HEK293 (cell line): Measurements from ENCODE around the gene CLCN3.
A peak's percentile ranks its signal among the peaks of the same experiment; 100 is the strongest.

Source experiments
- CTCF ChIA-PET: fragments of 350-600 bp; formaldehyde crosslinking; extraction: SDS; loops from one replicate; lab custom pipeline; 2021; ENCODE audit warnings: antibody characterized with exemption; lab: Yijun Ruan, JAX
- POLR2A ChIA-PET: fragments of 300-600 bp; formaldehyde crosslinking; extraction: SDS; loops from one replicate; lab custom pipeline; 2020; ENCODE audit warnings: antibody characterized with exemption, inconsistent platforms; lab: Yijun Ruan, JAX
- H3K27ac ChIP-seq: fragments of 200-500 bp; sonication (Bioruptor generic); 2 replicates; pipeline ENCODE4 v1.5.1; 2014; ENCODE audit warnings: low read depth, low read length, control low read depth, inconsistent platforms; ENCODE audit errors: extremely low read depth
- H3K36me3 ChIP-seq, 2 experiments: fragments of 200-500 bp in 1 of 2; sonication (Bioruptor generic) in 1 of 2; 1 replicate in 1 of 2; 2 replicates in 1 of 2; pipeline ENCODE4 v1.5.1; 2014 to 2017; ENCODE audit warnings: inconsistent platforms in 2 of 2, low read length in 2 of 2; ENCODE audit not compliant: control insufficient read depth in 2 of 2, insufficient read depth in 1 of 2
- H3K4me1 ChIP-seq: fragments of 200-500 bp; sonication (Bioruptor generic); 2 replicates; pipeline ENCODE4 v1.5.1; 2014; ENCODE audit warnings: mild to moderate bottlenecking, low read length, inconsistent platforms; ENCODE audit not compliant: control insufficient read depth, insufficient read depth
- H3K4me3 ChIP-seq: 2 replicates; pipeline ENCODE4 v1.5.1; 2011; ENCODE audit warnings: low read depth, mild to moderate bottlenecking, control low read depth, low read length, moderate library complexity
- H3K9me3 ChIP-seq: fragments of 200-500 bp; sonication (Bioruptor generic); 2 replicates; pipeline ENCODE4 v1.5.1; 2014; ENCODE audit warnings: low read depth, low read length, inconsistent platforms; ENCODE audit not compliant: control insufficient read depth, insufficient read depth
- BCL11A ChIP-seq: fragments of 450-650 bp; formaldehyde crosslinking; IDR thresholded peaks from 2 replicates; pipeline ENCODE4 v1.5.1; 2016; ENCODE audit warnings: low read depth, missing biosample characterization, missing genetic modification characterization
- FEZF1 ChIP-seq: fragments of 450-650 bp; formaldehyde crosslinking; IDR thresholded peaks from 2 replicates; pipeline ENCODE4 v1.5.1; 2016; ENCODE audit warnings: missing biosample characterization, missing genetic modification characterization
- MZF1 ChIP-seq: fragments of 450-650 bp; formaldehyde crosslinking; IDR thresholded peaks from 2 replicates; pipeline ENCODE4 v1.5.1; 2017; ENCODE audit warnings: missing biosample characterization, missing genetic modification characterization, borderline replicate concordance
- REPIN1 ChIP-seq: fragments of 450-650 bp; formaldehyde crosslinking; IDR thresholded peaks from 2 replicates; pipeline ENCODE4 v1.5.1; 2017; ENCODE audit warnings: missing biosample characterization, missing genetic modification characterization, low read depth
- REST ChIP-seq: fragments of 450-650 bp; formaldehyde crosslinking; IDR thresholded peaks from 2 replicates; pipeline ENCODE4 v1.5.1; 2016; ENCODE audit warnings: missing biosample characterization, missing genetic modification characterization
- SCRT2 ChIP-seq: fragments of 450-650 bp; formaldehyde crosslinking; IDR thresholded peaks from 2 replicates; pipeline ENCODE4 v1.5.1; 2016; ENCODE audit warnings: missing biosample characterization, missing genetic modification characterization
- YY1 ChIP-seq: fragments of 450-650 bp; formaldehyde crosslinking; IDR thresholded peaks from 2 replicates; pipeline ENCODE4 v1.5.1; 2018; ENCODE audit warnings: missing biosample characterization, missing genetic modification characterization
- ZBTB49 ChIP-seq: fragments of 450-650 bp; formaldehyde crosslinking; IDR thresholded peaks from 2 replicates; pipeline ENCODE4 v1.5.1; 2016; ENCODE audit warnings: missing biosample characterization, missing genetic modification characterization, low read depth
- ZEB2 ChIP-seq: fragments of 450-650 bp; formaldehyde crosslinking; IDR thresholded peaks from 2 replicates; pipeline ENCODE4 v1.5.1; 2016; ENCODE audit warnings: missing biosample characterization, missing genetic modification characterization
- ZNF140 ChIP-seq: fragments of 450-650 bp; formaldehyde crosslinking; IDR thresholded peaks from 2 replicates; pipeline ENCODE4 v1.5.1; 2016; ENCODE audit warnings: missing biosample characterization, missing genetic modification characterization
- ZNF223 ChIP-seq: fragments of 450-650 bp; formaldehyde crosslinking; IDR thresholded peaks from 2 replicates; pipeline ENCODE4 v1.5.1; 2016; ENCODE audit warnings: missing biosample characterization, missing genetic modification characterization
- ZNF23 ChIP-seq: fragments of 450-650 bp; formaldehyde crosslinking; IDR thresholded peaks from 2 replicates; pipeline ENCODE4 v1.5.1; 2016; ENCODE audit warnings: missing biosample characterization, missing genetic modification characterization, borderline replicate concordance
- ZNF239 ChIP-seq: fragments of 450-650 bp; formaldehyde crosslinking; IDR thresholded peaks from 2 replicates; pipeline ENCODE4 v1.5.1; 2016; ENCODE audit warnings: missing biosample characterization, missing genetic modification characterization
- ZNF24 ChIP-seq: fragments of 450-650 bp; formaldehyde crosslinking; IDR thresholded peaks from 2 replicates; pipeline ENCODE4 v1.5.1; 2016; ENCODE audit warnings: missing biosample characterization, missing genetic modification characterization
- ZNF433 ChIP-seq: fragments of 450-650 bp; formaldehyde crosslinking; IDR thresholded peaks from 2 replicates; pipeline ENCODE4 v1.5.1; 2016; ENCODE audit warnings: missing biosample characterization, missing genetic modification characterization, low read depth
- ZNF48 ChIP-seq: fragments of 450-650 bp; formaldehyde crosslinking; IDR thresholded peaks from 2 replicates; pipeline ENCODE4 v1.5.1; 2016; ENCODE audit warnings: missing biosample characterization, missing genetic modification characterization
- ZNF501 ChIP-seq: fragments of 450-650 bp; formaldehyde crosslinking; IDR thresholded peaks from 2 replicates; pipeline ENCODE4 v1.5.1; 2016; ENCODE audit warnings: missing biosample characterization, missing genetic modification characterization
- ZNF529 ChIP-seq: fragments of 450-650 bp; formaldehyde crosslinking; IDR thresholded peaks from 2 replicates; pipeline ENCODE4 v1.5.1; 2017; ENCODE audit warnings: missing genetic modification characterization, missing biosample characterization; ENCODE audit not compliant: insufficient replicate concordance
- ZNF549 ChIP-seq: fragments of 450-650 bp; IDR thresholded peaks from 2 replicates; pipeline ENCODE4 v1.5.1; 2018; ENCODE audit warnings: missing biosample characterization, missing genetic modification characterization, mild to moderate bottlenecking, inconsistent platforms, moderate library complexity
- ZNF560 ChIP-seq: fragments of 450-650 bp; formaldehyde crosslinking; IDR thresholded peaks from 2 replicates; pipeline ENCODE4 v1.5.1; 2017; ENCODE audit warnings: missing biosample characterization, missing genetic modification characterization, borderline replicate concordance
- ZNF561 ChIP-seq: fragments of 450-650 bp; IDR thresholded peaks from 2 replicates; pipeline ENCODE4 v1.5.1; 2018; ENCODE audit warnings: missing biosample characterization, missing genetic modification characterization, borderline replicate concordance
- ZNF596 ChIP-seq: fragments of 450-650 bp; IDR thresholded peaks from 2 replicates; pipeline ENCODE4 v1.5.0; 2018; ENCODE audit warnings: missing biosample characterization, mild to moderate bottlenecking, missing genetic modification characterization, moderate library complexity
- ZNF658 ChIP-seq: fragments of 450-650 bp; formaldehyde crosslinking; IDR thresholded peaks from 2 replicates; pipeline ENCODE4; 2016; ENCODE audit warnings: missing biosample characterization, missing genetic modification characterization
- ZNF701 ChIP-seq: fragments of 450-650 bp; formaldehyde crosslinking; IDR thresholded peaks from 2 replicates; pipeline ENCODE4 v1.5.1; 2016; ENCODE audit warnings: missing biosample characterization, missing genetic modification characterization
- ZNF76 ChIP-seq: fragments of 450-650 bp; formaldehyde crosslinking; IDR thresholded peaks from 2 replicates; pipeline ENCODE4; 2016; ENCODE audit warnings: low read depth, missing biosample characterization, missing genetic modification characterization, borderline replicate concordance
- ZSCAN23 ChIP-seq: fragments of 450-650 bp; formaldehyde crosslinking; IDR thresholded peaks from 2 replicates; pipeline ENCODE4 v1.5.1; 2016; ENCODE audit warnings: missing biosample characterization, missing genetic modification characterization
- TF ChIP-seq, protein P1 (sequence below): fragments of 450-650 bp; IDR thresholded peaks from 2 replicates; pipeline ENCODE4 v1.5.1; 2018; ENCODE audit warnings: missing biosample characterization, missing genetic modification characterization
- TF ChIP-seq, protein P2 (sequence below): fragments of 450-650 bp; formaldehyde crosslinking; IDR thresholded peaks from 2 replicates; pipeline ENCODE4 v1.5.1; 2017; ENCODE audit warnings: missing biosample characterization, missing genetic modification characterization

The CLCN3 gene

DNA sequence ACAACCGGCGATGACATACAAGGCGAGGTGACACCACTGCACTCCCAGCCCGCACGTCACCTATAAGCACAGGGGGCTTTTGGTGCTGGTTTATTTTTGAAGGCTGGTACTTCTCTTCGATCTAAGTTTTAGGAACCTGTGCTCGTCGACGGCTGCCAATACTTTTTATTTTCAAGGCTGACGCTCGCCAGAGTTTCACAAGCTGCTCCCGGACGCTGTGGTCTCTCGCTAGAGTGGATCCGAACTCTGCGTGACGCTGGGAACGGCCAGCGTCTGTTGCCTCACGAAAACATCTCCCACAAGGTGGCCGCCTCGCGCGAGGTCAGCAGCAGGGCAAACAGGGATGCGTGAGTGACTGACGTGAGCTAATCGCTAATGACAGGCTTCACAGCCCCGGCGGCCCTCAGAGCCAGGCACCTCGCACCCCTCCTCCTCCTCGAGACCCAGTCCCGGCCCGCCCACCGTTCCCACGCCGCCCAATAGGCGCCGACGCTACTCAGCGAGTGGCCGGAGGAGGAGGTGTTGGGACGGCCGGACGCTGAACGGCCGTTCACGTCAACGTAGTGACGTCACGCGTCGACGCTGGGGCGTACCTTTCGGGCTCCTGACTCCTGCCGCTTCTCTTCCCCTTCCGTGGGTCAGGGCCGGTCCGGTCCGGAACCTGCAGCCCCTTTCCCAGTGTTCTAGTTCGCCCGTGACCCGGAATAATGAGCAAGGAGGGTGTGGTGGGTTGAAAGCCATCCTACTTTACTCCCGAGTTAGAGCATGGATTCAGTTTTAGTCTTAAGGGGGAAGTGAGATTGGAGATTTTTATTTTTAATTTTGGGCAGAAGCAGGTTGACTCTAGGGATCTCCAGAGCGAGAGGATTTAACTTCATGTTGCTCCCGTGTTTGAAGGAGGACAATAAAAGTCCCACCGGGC lies at the start of gene CLCN3:
Gene CLCN3, plus strand, starts transcription at position 621 of the 922 bp plus-strand sequence. CDS start 15,351 bp downstream, outside the sequence.
- H3K4me3 ChIP-seq = peak within 1 kb of the TSS; percentile 63
- no peaks in the 10 kb centered on the region for H3K4me1 ChIP-seq
- no peaks in the 10 kb centered on the region for H3K36me3 ChIP-seq
- POLR2A ChIA-PET = interaction anchor here (0.5 to 2.3 kb wide), 7 partner anchors 10 to 138 kb away, joined by 3 to 11 read pairs (median 3); partner anchors contain the start of gene HPF1
- H3K27ac ChIP-seq = peak within 1 kb of the TSS; percentile 50
- CTCF ChIA-PET = interaction anchor here (0.7 to 1.6 kb wide), 5 partner anchors 20 to 1467 kb away, joined by 3 to 5 read pairs (median 3); no protein-coding TSS in a partner anchor
- H3K9me3 ChIP-seq = no peaks in the 10 kb centered on the region
- TF ChIP-seq BCL11A (tag by site-specific recombination) (no peak), ZNF701 (tag by site-specific recombination) (no peak), ZNF433 (no peak), ZSCAN23 (no peak), ZNF23 (no peak), ZNF239 (tag by site-specific recombination) (no peak), YY1 (tag by site-specific recombination) (no peak), ZNF24 (tag by site-specific recombination) (no peak), ZNF561 (tag by site-specific recombination) (peak; percentile 96), ZNF596 (tag by site-specific recombination) (no peak), ZNF658 (tag by site-specific recombination) (no peak), ZNF140 (tag by site-specific recombination) (no peak), ZNF223 (tag by site-specific recombination) (no peak), SCRT2 (tag by site-specific recombination) (no peak), ZNF48 (no peak), ZNF529 (no peak), ZBTB49 (tag by site-specific recombination) (no peak), ZNF76 (tag by site-specific recombination) (peak; percentile 58; the same call in 1 of the 2 replicates), MZF1 (tag by site-specific recombination) (no peak), ZEB2 (tag by site-specific recombination) (peak; percentile 59), FEZF1 (tag by site-specific recombination) (no peak; the same call in 1 of the 2 replicates), REPIN1 (tag by site-specific recombination) (no peak), ZNF501 (tag by site-specific recombination) (no peak), ZNF560 (no peak), REST (tag by site-specific recombination) (no peak), ZNF549 (tag by site-specific recombination) (no peak)
- TF ChIP-seq, protein P1, sequence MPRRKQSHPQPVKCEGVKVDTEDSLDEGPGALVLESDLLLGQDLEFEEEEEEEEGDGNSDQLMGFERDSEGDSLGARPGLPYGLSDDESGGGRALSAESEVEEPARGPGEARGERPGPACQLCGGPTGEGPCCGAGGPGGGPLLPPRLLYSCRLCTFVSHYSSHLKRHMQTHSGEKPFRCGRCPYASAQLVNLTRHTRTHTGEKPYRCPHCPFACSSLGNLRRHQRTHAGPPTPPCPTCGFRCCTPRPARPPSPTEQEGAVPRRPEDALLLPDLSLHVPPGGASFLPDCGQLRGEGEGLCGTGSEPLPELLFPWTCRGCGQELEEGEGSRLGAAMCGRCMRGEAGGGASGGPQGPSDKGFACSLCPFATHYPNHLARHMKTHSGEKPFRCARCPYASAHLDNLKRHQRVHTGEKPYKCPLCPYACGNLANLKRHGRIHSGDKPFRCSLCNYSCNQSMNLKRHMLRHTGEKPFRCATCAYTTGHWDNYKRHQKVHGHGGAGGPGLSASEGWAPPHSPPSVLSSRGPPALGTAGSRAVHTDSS (tag by site-specific recombination) = no peak
- TF ChIP-seq, protein P2, sequence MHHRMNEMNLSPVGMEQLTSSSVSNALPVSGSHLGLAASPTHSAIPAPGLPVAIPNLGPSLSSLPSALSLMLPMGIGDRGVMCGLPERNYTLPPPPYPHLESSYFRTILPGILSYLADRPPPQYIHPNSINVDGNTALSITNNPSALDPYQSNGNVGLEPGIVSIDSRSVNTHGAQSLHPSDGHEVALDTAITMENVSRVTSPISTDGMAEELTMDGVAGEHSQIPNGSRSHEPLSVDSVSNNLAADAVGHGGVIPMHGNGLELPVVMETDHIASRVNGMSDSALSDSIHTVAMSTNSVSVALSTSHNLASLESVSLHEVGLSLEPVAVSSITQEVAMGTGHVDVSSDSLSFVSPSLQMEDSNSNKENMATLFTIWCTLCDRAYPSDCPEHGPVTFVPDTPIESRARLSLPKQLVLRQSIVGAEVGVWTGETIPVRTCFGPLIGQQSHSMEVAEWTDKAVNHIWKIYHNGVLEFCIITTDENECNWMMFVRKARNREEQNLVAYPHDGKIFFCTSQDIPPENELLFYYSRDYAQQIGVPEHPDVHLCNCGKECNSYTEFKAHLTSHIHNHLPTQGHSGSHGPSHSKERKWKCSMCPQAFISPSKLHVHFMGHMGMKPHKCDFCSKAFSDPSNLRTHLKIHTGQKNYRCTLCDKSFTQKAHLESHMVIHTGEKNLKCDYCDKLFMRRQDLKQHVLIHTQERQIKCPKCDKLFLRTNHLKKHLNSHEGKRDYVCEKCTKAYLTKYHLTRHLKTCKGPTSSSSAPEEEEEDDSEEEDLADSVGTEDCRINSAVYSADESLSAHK (tag by site-specific recombination) = no peak
